Right renal cortex interstitium (tissue), 3 donors: ENCODE data around the gene ICE2. TPM values are rescaled to one million over a fixed set of nuclear protein-coding genes. Genes with fewer than 3 reads are reported as not detected.
A peak's percentile ranks its signal among the peaks of the same experiment; 100 is the strongest.

Experiments
- DNase-seq, 3 donors: peaks; one replicate each; pipeline ENCODE4 v3.0.0-alpha.2; 2013; ENCODE audit warnings: low read depth in 3 of 3, low spot score in 2 of 3
- polyA plus RNA-seq, 3 donors: library from polyadenylated mRNA; unstranded; fragments of 120-200 nt; gene quantifications; one replicate each; pipeline ENCODE4 v1.2.1, GENCODE V29; 2013; ENCODE audit not compliant: insufficient read length in 3 of 3

The ICE2 gene
- 10 to 100 TPM; 78.0 to 85.7 (median 83.5) TPM for polyA plus RNA-seq

GRCh38 chr15:60478566-60479360, at the start of gene ICE2:
Gene ICE2, minus strand, starts transcription at chr15:60479142. Its CDS starts 1,165 bp downstream, at chr15:60477977.
- DNase-seq = peak; percentile 83 to 93 (median 93)

- DNase-seq = no peak
These were observed 49.6 kb upstream of the ICE2 start for GRCh38 chr15:60528530-60528929.

- DNase-seq = no peak
These were observed 48.5 kb upstream of the ICE2 start for GRCh38 chr15:60527456-60527855.

GRCh38 chr15:60526127-60526616, 47.2 kb upstream of the ICE2 start:
- no peak for DNase-seq

GRCh38 chr15:60525341-60526039, 46.5 kb upstream of the ICE2 start:
- DNase-seq = no peak

- DNase-seq = no peak
These were observed 44.1 kb upstream of the ICE2 start for GRCh38 chr15:60523056-60523455.

- peak; percentile 27 to 41 (median 39) for DNase-seq
These were observed 42.0 kb upstream of the ICE2 start for GRCh38 chr15:60520825-60521368.

- DNase-seq = no peak
These were observed 41.3 kb upstream of the ICE2 start for GRCh38 chr15:60520013-60520824.

- DNase-seq = no peak
These were observed 40.3 kb upstream of the ICE2 start for GRCh38 chr15:60519218-60519617.

GRCh38 chr15:60518511-60518910, 39.6 kb upstream of the ICE2 start:
- DNase-seq = no peak

- DNase-seq = no peak
These were observed 35.4 kb upstream of the ICE2 start for GRCh38 chr15:60514261-60514881.

- DNase-seq = no peak
These were observed 34.7 kb upstream of the ICE2 start for GRCh38 chr15:60513676-60514075.

GRCh38 chr15:60512937-60513336, 34.0 kb upstream of the ICE2 start:
- DNase-seq = no peak

GRCh38 chr15:60511351-60512031, 32.5 kb upstream of the ICE2 start:
- DNase-seq = peak in 1 of 3 donors; percentile 36

GRCh38 chr15:60510006-60510405, 31.1 kb upstream of the ICE2 start:
- no peak for DNase-seq

- DNase-seq = no peak
These were observed 30.5 kb upstream of the ICE2 start for GRCh38 chr15:60509470-60509869.

- no peak for DNase-seq
These were observed 29.5 kb upstream of the ICE2 start for GRCh38 chr15:60508442-60508841.

- DNase-seq = peak in 2 of 3 donors; percentile 19 to 31
These were observed 28.9 kb upstream of the ICE2 start for GRCh38 chr15:60507596-60508424.

- DNase-seq = no peak
These were observed 17.9 kb upstream of the ICE2 start for GRCh38 chr15:60496853-60497252.
